Renal cortex interstitium (tissue), 11 donors: Measurements from ENCODE around the gene SLC12A9. TPM values are rescaled to one million over a fixed set of nuclear protein-coding genes. Genes with fewer than 3 reads are reported as not detected.
"Not testable (repeated sequence)": the region's sequence is repeated elsewhere in the genome, so short reads cannot be mapped to it uniquely, and the experiment has no call there.

Source experiments
- DNase-seq, 11 donors: peaks; one replicate each; pipeline ENCODE4 v3.0.0-alpha.2; 2013; ENCODE audit warnings: low read depth in 9 of 11, low spot score in 4 of 11; ENCODE audit errors: extremely low read depth in 1 of 11
- polyA plus RNA-seq, 3 donors: library from polyadenylated mRNA; unstranded; fragments of 120-200 nt; gene quantifications; one replicate each; pipeline ENCODE4 v1.2.1, GENCODE V29; 2013; ENCODE audit not compliant: insufficient read length in 3 of 3

SLC12A9 gene
- polyA plus RNA-seq, 3 donors: 20.9 to 38.3 (median 28.1) TPM

- no peak for DNase-seq
Observed at GRCh38 chr7:100854146-100854895, 1.8 kb downstream of the SLC12A9 start.

- not testable (repeated sequence) for DNase-seq
Observed at GRCh38 chr7:100854899-100855298, 2.4 kb downstream of the SLC12A9 start.

- no peak for DNase-seq
Observed at GRCh38 chr7:100855515-100855914, 3.0 kb downstream of the SLC12A9 start.

GRCh38 chr7:100856871-100857282 is 4.4 kb downstream of the SLC12A9 start:
- DNase-seq: no peak

- no peak for DNase-seq
Observed at GRCh38 chr7:100859856-100860255, 7.3 kb downstream of the SLC12A9 start.

GRCh38 chr7:100860702-100861615 is 8.4 kb downstream of the SLC12A9 start:
- DNase-seq: no peak

- no peak for DNase-seq
Observed at GRCh38 chr7:100861616-100861985, 9.1 kb downstream of the SLC12A9 start.

- DNase-seq: no peak
Observed at GRCh38 chr7:100863406-100863950, 11.0 kb downstream of the SLC12A9 start.

- DNase-seq: no peak
Observed at GRCh38 chr7:100864263-100864845, 11.8 kb downstream of the SLC12A9 start.

- DNase-seq: no peak
Observed at GRCh38 chr7:100865372-100865911, 12.9 kb downstream of the SLC12A9 start.

- no peak for DNase-seq
Observed at GRCh38 chr7:100865938-100866728, 13.6 kb downstream of the SLC12A9 start.

GRCh38 chr7:100866729-100867039 is 14.2 kb downstream of the SLC12A9 start:
- no peak for DNase-seq

GRCh38 chr7:100867040-100867775 is 14.7 kb downstream of the SLC12A9 start, which contains the start of gene TRIP6:
TSS of gene TRIP6 (plus strand) at chr7:100867387. CDS start at chr7:100867498, 111 bp downstream.
- DNase-seq: peak; percentile 75 to 93 (median 90)

- DNase-seq: no peak
Observed at GRCh38 chr7:100867776-100868485, 15.4 kb downstream of the SLC12A9 start.

- no peak for DNase-seq
Observed at GRCh38 chr7:100873599-100874299, 21.2 kb downstream of the SLC12A9 start.

- DNase-seq: no peak
Observed at GRCh38 chr7:100874300-100874576, 21.7 kb downstream of the SLC12A9 start.
